Panc1 (cell line): ENCODE results near the gene LRP5.

ENCODE experiments used
- CTCF ChIP-seq: fragments of 450-650 bp; IDR thresholded peaks from 2 replicates; pipeline ENCODE4 v1.5.1; 2017; ENCODE audit warnings: mild to moderate bottlenecking
- POLR2AphosphoS5 ChIP-seq: IDR thresholded peaks from 2 replicates; pipeline ENCODE4 v1.6.1; 2012; ENCODE audit warnings: mild to moderate bottlenecking, low read depth, low read length, moderate library complexity

DNA sequence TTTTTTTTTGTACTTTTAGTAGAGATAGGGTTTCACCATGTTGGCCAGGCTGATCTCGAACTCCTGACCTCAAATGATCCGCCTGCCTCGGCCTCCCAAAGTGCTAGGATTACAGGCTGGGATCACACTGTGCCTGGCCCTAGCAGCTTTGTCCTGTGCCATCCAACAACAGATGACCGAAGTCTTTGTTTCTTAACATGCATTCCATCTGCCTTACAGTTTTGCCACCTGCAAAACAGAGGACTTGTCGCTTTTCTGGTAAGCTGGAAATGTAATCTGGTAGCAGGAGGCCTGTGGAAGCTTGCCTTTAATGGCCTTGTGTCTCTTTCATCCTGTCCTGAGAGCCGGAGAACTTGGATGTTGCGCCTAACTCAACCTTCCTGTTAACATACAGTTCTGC, 89.5 kb downstream of the LRP5 start:
- TF ChIP-seq POLR2AphosphoS5 (no peak), CTCF (no peak)
